Astrocyte (in vitro differentiated cells and primary cell): Measurements from ENCODE around the gene PELI2. TPM values are rescaled to one million over a fixed set of nuclear protein-coding genes. Genes with fewer than 3 reads are reported as not detected.

Experiments used
- DNase-seq: peaks from one replicate; pipeline ENCODE4 v3.0.0-alpha.2; 2010; ENCODE audit warnings: low read depth
- FAIRE-seq: peaks from 2 replicates; lab custom pipeline; 2011; peaks lifted over from hg19 to GRCh38; lab: Jason Lieb, UNC
- H2AFZ ChIP-seq: 2 replicates; pipeline ENCODE4 v1.6.0; 2012; ENCODE audit warnings: low read depth, low read length, inconsistent platforms
- H3K27ac ChIP-seq: 2 replicates; pipeline ENCODE4 v1.5.1; 2011; ENCODE audit warnings: low read depth, low read length, inconsistent platforms
- H3K27me3 ChIP-seq: 2 replicates; pipeline ENCODE4 v1.6.0; 2011; ENCODE audit warnings: low read length, inconsistent platforms; ENCODE audit not compliant: insufficient read depth
- H3K36me3 ChIP-seq: 2 replicates; pipeline ENCODE4 v1.5.1; 2011; ENCODE audit warnings: low read length, inconsistent platforms; ENCODE audit not compliant: insufficient read depth
- H3K4me1 ChIP-seq: 2 replicates; pipeline ENCODE4 v1.5.1; 2011; ENCODE audit warnings: low read length, inconsistent platforms; ENCODE audit not compliant: insufficient read depth
- H3K4me2 ChIP-seq: 2 replicates; pipeline ENCODE4 v1.6.0; 2012; ENCODE audit warnings: low read length, inconsistent platforms
- H3K4me3 ChIP-seq: 2 replicates; pipeline ENCODE4 v1.5.1; 2011; ENCODE audit warnings: low read depth, mild to moderate bottlenecking, low read length, inconsistent platforms; ENCODE audit not compliant: insufficient read depth
- H3K79me2 ChIP-seq: 2 replicates; pipeline ENCODE4 v1.6.0; 2012; ENCODE audit warnings: mild to moderate bottlenecking, low read length, inconsistent platforms; ENCODE audit not compliant: insufficient read depth
- H3K9ac ChIP-seq: 2 replicates; pipeline ENCODE4 v1.6.0; 2012; ENCODE audit warnings: mild to moderate bottlenecking, low read length, inconsistent platforms
- H3K9me3 ChIP-seq: 2 replicates; pipeline ENCODE4 v1.5.1; 2012; ENCODE audit warnings: low read depth, mild to moderate bottlenecking, low read length, inconsistent platforms; ENCODE audit not compliant: insufficient read depth
- H4K20me1 ChIP-seq: 2 replicates; pipeline ENCODE4 v1.6.0; 2012; ENCODE audit warnings: low read length, inconsistent platforms; ENCODE audit not compliant: insufficient read depth
- H3K27ac Mint-ChIP-seq: one replicate; pipeline ENCODE4 v1.8.0; 2021; ENCODE audit warnings: mild to moderate bottlenecking, mixed read lengths; ENCODE audit not compliant: unreplicated experiment
- H3K27me3 Mint-ChIP-seq: one replicate; pipeline ENCODE4 v1.8.0; 2021; ENCODE audit warnings: low read depth, mixed read lengths; ENCODE audit not compliant: unreplicated experiment
- H3K36me3 Mint-ChIP-seq: one replicate; pipeline ENCODE4 v1.8.0; 2021; ENCODE audit warnings: low read depth, mixed read lengths; ENCODE audit not compliant: unreplicated experiment
- H3K4me1 Mint-ChIP-seq: one replicate; pipeline ENCODE4 v1.8.0; 2021; ENCODE audit warnings: low read depth, mixed read lengths; ENCODE audit not compliant: unreplicated experiment
- H3K4me3 Mint-ChIP-seq: one replicate; pipeline ENCODE4 v1.8.0; 2021; ENCODE audit warnings: mild to moderate bottlenecking, moderate library complexity, mixed read lengths; ENCODE audit not compliant: unreplicated experiment
- H3K9me3 Mint-ChIP-seq: one replicate; pipeline ENCODE4 v1.8.0; 2021; ENCODE audit warnings: mild to moderate bottlenecking, mixed read lengths; ENCODE audit not compliant: unreplicated experiment
- CTCF ChIP-seq: IDR thresholded peaks from 2 replicates; pipeline ENCODE4 v1.5.1; 2011; ENCODE audit warnings: low read depth, mild to moderate bottlenecking, inconsistent platforms, low read length, moderate library complexity; ENCODE audit not compliant: insufficient read depth
- EZH2 ChIP-seq: IDR thresholded peaks from 2 replicates; pipeline ENCODE4 v1.6.1; 2012; ENCODE audit warnings: mild to moderate bottlenecking, low read length, inconsistent platforms; ENCODE audit not compliant: insufficient read depth
- total RNA-seq: library from RNA; stranded (reverse); gene quantifications from 2 replicates; pipeline ENCODE4 v1.2.1, GENCODE V29; 2021

Gene PELI2
- total RNA-seq, 1 donor from 2014 or later, result 5.3 TPM

DNA sequence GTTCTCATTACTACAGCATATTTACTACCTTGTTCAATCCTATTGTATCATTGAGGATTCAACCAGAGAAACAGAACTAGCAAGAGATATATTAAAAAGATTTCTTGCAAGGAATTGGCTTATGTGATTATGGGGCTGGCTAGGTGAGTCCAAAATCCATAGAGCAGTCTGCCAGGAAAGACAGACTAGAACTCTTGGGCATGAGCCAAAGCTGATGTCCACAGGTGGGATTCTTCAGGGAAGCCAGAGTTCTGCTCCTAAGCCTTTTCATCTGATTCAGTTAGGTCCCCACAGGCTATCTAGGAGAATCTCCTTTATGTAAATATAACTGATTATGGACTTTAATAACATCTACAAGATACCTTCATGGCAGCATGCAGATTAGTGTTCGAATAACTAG, 26.0 kb downstream of the PELI2 start:
- no peak for DNase-seq
- H3K36me3 Mint-ChIP-seq, result no peaks in the 10 kb centered on the region
- Histone ChIP-seq H3K9ac (no peak overlapping the region), H4K20me1 (peaks cover 11% of the 10 kb centered on the region), H3K79me2 (peaks cover 15% of the 10 kb centered on the region), H3K4me3 (no peak overlapping the region), H2AFZ (no peak overlapping the region), H3K27me3 (no peaks in the 10 kb centered on the region), H3K4me1 (peaks cover 9% of the 10 kb centered on the region), H3K4me2 (no peak overlapping the region), H3K27ac (no peak overlapping the region), H3K9me3 (no peaks in the 10 kb centered on the region), H3K36me3 (no peaks in the 10 kb centered on the region)
- H3K9me3 Mint-ChIP-seq, result no peaks in the 10 kb centered on the region
- FAIRE-seq, result no peak
- no peak overlapping the region for H3K27ac Mint-ChIP-seq
- H3K4me1 Mint-ChIP-seq, result peaks cover 29% of the 10 kb centered on the region
- H3K4me3 Mint-ChIP-seq, result no peak overlapping the region
- H3K27me3 Mint-ChIP-seq, result no peaks in the 10 kb centered on the region
- no peak for TF ChIP-seq EZH2
- TF ChIP-seq CTCF, result no peak

DNA sequence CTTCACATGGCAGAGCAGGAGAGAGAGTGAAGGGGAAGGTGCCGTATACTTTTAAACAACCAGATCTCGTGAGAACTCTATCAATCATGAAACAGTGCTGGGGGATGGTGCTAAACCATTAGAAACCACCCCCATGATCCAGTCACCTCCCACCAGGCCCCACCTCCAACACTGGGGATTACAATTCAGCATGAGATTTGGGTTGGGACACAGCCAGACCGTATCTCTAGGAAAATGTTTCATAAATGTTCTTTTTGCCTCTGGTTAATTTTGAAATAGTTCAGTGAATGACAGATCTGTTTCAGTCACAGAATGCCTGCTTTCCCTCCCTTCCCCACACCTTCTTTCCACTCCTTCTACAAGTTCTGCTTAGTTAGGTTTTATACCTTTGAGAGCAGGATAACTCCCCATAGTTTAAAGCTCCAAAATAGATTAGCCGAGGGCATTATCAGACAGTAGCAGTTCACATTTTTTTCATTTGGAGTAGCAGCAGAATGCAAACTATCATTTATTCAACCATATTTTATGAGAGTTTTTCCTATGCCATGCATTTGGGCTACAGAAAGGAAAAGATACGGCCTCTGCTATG, 27.1 kb downstream of the PELI2 start:
- Histone ChIP-seq H3K4me1 (peaks cover 9% of the 10 kb centered on the region), H3K4me2 (peak overlapping the region; percentile 44), H3K27ac (no peak overlapping the region), H4K20me1 (peaks cover 12% of the 10 kb centered on the region), H3K4me3 (no peak overlapping the region), H2AFZ (no peak overlapping the region), H3K36me3 (no peaks in the 10 kb centered on the region), H3K9me3 (no peaks in the 10 kb centered on the region), H3K9ac (no peak overlapping the region), H3K79me2 (peaks cover 14% of the 10 kb centered on the region), H3K27me3 (no peaks in the 10 kb centered on the region)
- Mint-ChIP-seq H3K27me3 (no peaks in the 10 kb centered on the region), H3K27ac (no peak overlapping the region), H3K36me3 (no peaks in the 10 kb centered on the region), H3K9me3 (no peaks in the 10 kb centered on the region), H3K4me1 (peaks cover 31% of the 10 kb centered on the region), H3K4me3 (no peak overlapping the region)
- no peak for DNase-seq
- no peak for TF ChIP-seq CTCF
- no peak for TF ChIP-seq EZH2
- FAIRE-seq, result no peak

- Mint-ChIP-seq H3K27ac (no peak overlapping the region), H3K4me3 (no peak overlapping the region), H3K36me3 (no peaks in the 10 kb centered on the region), H3K4me1 (peaks cover 31% of the 10 kb centered on the region), H3K27me3 (no peaks in the 10 kb centered on the region), H3K9me3 (no peaks in the 10 kb centered on the region)
- H4K20me1 ChIP-seq, result peaks cover 12% of the 10 kb centered on the region
- H3K4me2 ChIP-seq, result peak overlapping the region; percentile 44
- H3K36me3 ChIP-seq, result no peaks in the 10 kb centered on the region
- no peak overlapping the region for H3K4me3 ChIP-seq
- no peaks in the 10 kb centered on the region for H3K9me3 ChIP-seq
- H3K4me1 ChIP-seq, result peaks cover 9% of the 10 kb centered on the region
- no peaks in the 10 kb centered on the region for H3K27me3 ChIP-seq
- no peak overlapping the region for H3K9ac ChIP-seq
- no peak overlapping the region for H3K27ac ChIP-seq
- no peak overlapping the region for H2AFZ ChIP-seq
- TF ChIP-seq EZH2 (no peak), CTCF (no peak)
- DNase-seq (peak; percentile 80), FAIRE-seq (peak; percentile 41)
- H3K79me2 ChIP-seq, result peaks cover 18% of the 10 kb centered on the region
Measured at GRCh38 chr14:56145965-56146364, 27.8 kb downstream of the PELI2 start.
